Lung (tissue), 12 donors: ENCODE measurements around the gene CCL11. TPM values are rescaled to one million over a fixed set of nuclear protein-coding genes. Genes with fewer than 3 reads are reported as not detected.
A peak's percentile ranks its signal among the peaks of the same experiment; 100 is the strongest.

Experiments used
- ATAC-seq: fragments of 200-7000 bp; cut with Tn5 transposase; one replicate; pipeline ENCODE4 v1.9.1; 2020; ENCODE audit warnings: moderate number of reproducible peaks; ENCODE audit not compliant: insufficient read depth, low FRiP score
- DNase-seq, 3 donors: peaks; one replicate each; pipeline ENCODE4 v3.0.0-alpha.2; 2013 to 2017
- H3K27ac ChIP-seq, 2 donors: one replicate each; pipeline ENCODE4 v1.5.1; 2013; ENCODE audit warnings: mild to moderate bottlenecking in 2 of 2, moderate library complexity in 2 of 2, control low read depth in 1 of 2, inconsistent platforms in 1 of 2, low read depth in 1 of 2, low read length in 1 of 2
- H3K27me3 ChIP-seq, 3 donors: one replicate each; pipeline ENCODE4 v1.5.1; 2013; ENCODE audit warnings: low read length in 2 of 3; ENCODE audit not compliant: control insufficient read depth in 3 of 3, insufficient read depth in 3 of 3
- H3K36me3 ChIP-seq, 4 donors: one replicate each; pipeline ENCODE4 v1.5.1; 2013; ENCODE audit warnings: low read length in 4 of 4, mild to moderate bottlenecking in 1 of 4, moderate library complexity in 1 of 4; ENCODE audit not compliant: control insufficient read depth in 4 of 4, insufficient read depth in 4 of 4
- H3K4me1 ChIP-seq, 5 donors: one replicate each; pipeline ENCODE4 v1.5.1; 2013; ENCODE audit warnings: low read length in 5 of 5, mild to moderate bottlenecking in 2 of 5, moderate library complexity in 1 of 5; ENCODE audit not compliant: control insufficient read depth in 5 of 5, insufficient read depth in 5 of 5
- H3K4me3 ChIP-seq: one replicate; pipeline ENCODE4 v1.5.1; 2013; ENCODE audit warnings: mild to moderate bottlenecking, control low read depth, moderate library complexity
- H3K9ac ChIP-seq, 2 donors: one replicate each; pipeline ENCODE4 v1.5.1; 2013; ENCODE audit warnings: low read length in 2 of 2, control low read depth in 1 of 2; ENCODE audit not compliant: insufficient read depth in 1 of 2
- H3K9me3 ChIP-seq, 4 donors: one replicate each; pipeline ENCODE4 v1.5.1; 2013; ENCODE audit warnings: low read length in 3 of 4, mild to moderate bottlenecking in 1 of 4, moderate library complexity in 1 of 4; ENCODE audit not compliant: control insufficient read depth in 4 of 4, insufficient read depth in 3 of 4
- WGBS, 2 donors: extraction: QIAGEN DNeasy Blood & Tissue Kit; methylation state at CpG; one replicate each; pipeline ENCODE4 v1.1.7; 2013; 5-methylcytosine and 5-hydroxymethylcytosine counted together
- polyA plus RNA-seq, 2 donors: library from polyadenylated mRNA; stranded (reverse); fragments of 200-250 nt; gene quantifications; one replicate each; pipeline ENCODE4 v1.2.1, GENCODE V29; 2013
- total RNA-seq, 2 donors: library from RNA; depleted of rRNA in 1 of 2; stranded (reverse); fragments of >200 nt in 1 of 2; gene quantifications; one replicate each; pipeline ENCODE4 v1.2.1, GENCODE V29; 2014 to 2021
- TF ChIP-seq, protein P1 (sequence below): IDR thresholded peaks from 2 replicates; pipeline ENCODE4 v1.5.1; 2012; ENCODE audit warnings: mild to moderate bottlenecking; ENCODE audit errors: control extremely low read depth, extremely low read depth
- donor health status: control.
- donor health status: control.
- donor health status: Bipolar disorder and iron deficiency.
- donor health status: healthy.
- donor health status: DM: yes; HTN: yes; CAD: no.

The CCL11 gene
- total and polyA plus RNA-seq, 4 donors = 0.18 to 3.6 (median 0.59) TPM

- TF ChIP-seq, protein P1, sequence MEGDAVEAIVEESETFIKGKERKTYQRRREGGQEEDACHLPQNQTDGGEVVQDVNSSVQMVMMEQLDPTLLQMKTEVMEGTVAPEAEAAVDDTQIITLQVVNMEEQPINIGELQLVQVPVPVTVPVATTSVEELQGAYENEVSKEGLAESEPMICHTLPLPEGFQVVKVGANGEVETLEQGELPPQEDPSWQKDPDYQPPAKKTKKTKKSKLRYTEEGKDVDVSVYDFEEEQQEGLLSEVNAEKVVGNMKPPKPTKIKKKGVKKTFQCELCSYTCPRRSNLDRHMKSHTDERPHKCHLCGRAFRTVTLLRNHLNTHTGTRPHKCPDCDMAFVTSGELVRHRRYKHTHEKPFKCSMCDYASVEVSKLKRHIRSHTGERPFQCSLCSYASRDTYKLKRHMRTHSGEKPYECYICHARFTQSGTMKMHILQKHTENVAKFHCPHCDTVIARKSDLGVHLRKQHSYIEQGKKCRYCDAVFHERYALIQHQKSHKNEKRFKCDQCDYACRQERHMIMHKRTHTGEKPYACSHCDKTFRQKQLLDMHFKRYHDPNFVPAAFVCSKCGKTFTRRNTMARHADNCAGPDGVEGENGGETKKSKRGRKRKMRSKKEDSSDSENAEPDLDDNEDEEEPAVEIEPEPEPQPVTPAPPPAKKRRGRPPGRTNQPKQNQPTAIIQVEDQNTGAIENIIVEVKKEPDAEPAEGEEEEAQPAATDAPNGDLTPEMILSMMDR = no peak
- peak overlapping the region in 1 of 2 donors; percentile 43 for H3K27ac ChIP-seq
- peak in 1 of 3 donors; percentile 16 for DNase-seq
- no peaks in the 10 kb centered on the region for H3K9me3 ChIP-seq
- no peak overlapping the region for H3K4me3 ChIP-seq
- H3K36me3 ChIP-seq = no peaks in the 10 kb centered on the region
- no peak for ATAC-seq
- no peak overlapping the region for H3K9ac ChIP-seq
- H3K27me3 ChIP-seq = no peaks in the 10 kb centered on the region
- H3K4me1 ChIP-seq = peaks cover 0 to 7% (median 0%) of the 10 kb centered on the region in 5 donors
- 77 to 92% methylated on average over 3 of the region's 3 CpGs for WGBS, 2 donors
Observed at GRCh38 chr17:34299956-34300577, 14.5 kb downstream of the CCL11 start.

- ATAC-seq (no peak), DNase-seq (peak in 2 of 3 donors; percentile 20 to 32)
- Histone ChIP-seq H3K9me3 (no peaks in the 10 kb centered on the region), H3K36me3 (no peaks in the 10 kb centered on the region), H3K27me3 (no peaks in the 10 kb centered on the region), H3K4me1 (peaks cover 0 to 7% (median 0%) of the 10 kb centered on the region in 5 donors), H3K27ac (peak overlapping the region in 1 of 2 donors; percentile 36), H3K4me3 (no peak overlapping the region), H3K9ac (no peak overlapping the region)
- TF ChIP-seq, protein P1 = no peak
- 82 to 92% methylated on average over 3 of the region's 3 CpGs for WGBS, 2 donors
Observed at GRCh38 chr17:34300652-34301370, 15.3 kb downstream of the CCL11 start.

GRCh38 chr17:34301986-34302385 lies 16.4 kb downstream of the CCL11 start:
- Histone ChIP-seq H3K27me3 (no peaks in the 10 kb centered on the region), H3K9ac (no peak overlapping the region), H3K4me3 (no peak overlapping the region), H3K36me3 (no peaks in the 10 kb centered on the region), H3K27ac (no peak overlapping the region), H3K9me3 (no peaks in the 10 kb centered on the region), H3K4me1 (peaks cover 0 to 7% (median 3%) of the 10 kb centered on the region in 5 donors)
- 68 to 85% methylated on average over 2 of the region's 2 CpGs for WGBS, 2 donors
- TF ChIP-seq, protein P1 = no peak
- no peak for DNase-seq
- no peak for ATAC-seq
